A204.1 (cell line): ENCODE results near the gene SHKBP1.
"Not testable (repeated sequence)": the region's sequence is repeated elsewhere in the genome, so short reads cannot be mapped to it uniquely, and the experiment has no call there.

Experiments
- FAIRE-seq: peaks from 2 replicates; lab custom pipeline; 2012; peaks lifted over from hg19 to GRCh38; lab: Jason Lieb, UNC

SHKBP1 gene

GRCh38 chr19:40556953-40557530 lies 19.6 kb upstream of the SHKBP1 start:
- no peak for FAIRE-seq

GRCh38 chr19:40559394-40559793 lies 17.3 kb upstream of the SHKBP1 start:
- FAIRE-seq: no peak

GRCh38 chr19:40560092-40560507 lies 16.6 kb upstream of the SHKBP1 start:
- no peak for FAIRE-seq

- FAIRE-seq: no peak
Measured at GRCh38 chr19:40561947-40562346, 14.7 kb upstream of the SHKBP1 start.

GRCh38 chr19:40564535-40564934 lies 12.1 kb upstream of the SHKBP1 start:
- FAIRE-seq: not testable (repeated sequence)

- FAIRE-seq: no peak
Measured at GRCh38 chr19:40565355-40565754, 11.3 kb upstream of the SHKBP1 start.

- FAIRE-seq: no peak
Measured at GRCh38 chr19:40565910-40566495, 10.7 kb upstream of the SHKBP1 start.

GRCh38 chr19:40567040-40567749 lies 9.5 kb upstream of the SHKBP1 start:
- no peak for FAIRE-seq

GRCh38 chr19:40567750-40568494 lies 8.8 kb upstream of the SHKBP1 start:
- no peak for FAIRE-seq

GRCh38 chr19:40570313-40571004 lies 6.2 kb upstream of the SHKBP1 start:
- peak; percentile 98 for FAIRE-seq

GRCh38 chr19:40571005-40571318 lies 5.7 kb upstream of the SHKBP1 start:
- no peak for FAIRE-seq

- FAIRE-seq: no peak
Measured at GRCh38 chr19:40571831-40572495, 4.7 kb upstream of the SHKBP1 start.

- no peak for FAIRE-seq
Measured at GRCh38 chr19:40575326-40575725, 1.3 kb upstream of the SHKBP1 start.

- no peak for FAIRE-seq
Measured at GRCh38 chr19:40576151-40576584, 505 bp upstream of the SHKBP1 start.

- FAIRE-seq: no peak
Measured at GRCh38 chr19:40578442-40578908, 1.8 kb downstream of the SHKBP1 start.

- no peak for FAIRE-seq
Measured at GRCh38 chr19:40580619-40581018, 3.9 kb downstream of the SHKBP1 start.

GRCh38 chr19:40581531-40581930 lies 4.9 kb downstream of the SHKBP1 start:
- no peak for FAIRE-seq

- FAIRE-seq: no peak
Measured at GRCh38 chr19:40582467-40582866, 5.8 kb downstream of the SHKBP1 start.

- FAIRE-seq: no peak
Measured at GRCh38 chr19:40583283-40583682, 6.6 kb downstream of the SHKBP1 start.

- no peak for FAIRE-seq
Measured at GRCh38 chr19:40584007-40584406, 7.3 kb downstream of the SHKBP1 start.

GRCh38 chr19:40585241-40585981 lies 8.7 kb downstream of the SHKBP1 start:
- FAIRE-seq: no peak
